ENCODE data around the gene TTN.

TTN gene

GRCh38 chr2:178731300-178731699, 75.9 kb downstream of the TTN start:
- no peak overlapping the region for H3K4me3 ChIP-seq (ENCODE audit: low read length)
- TF ChIP-seq CTCF (conservative IDR thresholded peaks at IDR 0.05; ENCODE audit: low read depth, low read length): no peak
- no peak for DNase-seq (ENCODE audit: low read depth)

- no peak for TF ChIP-seq CTCF (conservative IDR thresholded peaks at IDR 0.05; ENCODE audit: low read depth, low read length)
- H3K4me3 ChIP-seq (ENCODE audit: low read length): no peak overlapping the region
- no peak for DNase-seq (ENCODE audit: low read depth)
Observed at GRCh38 chr2:178730049-178730448, 77.2 kb downstream of the TTN start.

- no peak for DNase-seq (ENCODE audit: low read depth)
- no peak for TF ChIP-seq CTCF (conservative IDR thresholded peaks at IDR 0.05; ENCODE audit: low read depth, low read length)
- H3K4me3 ChIP-seq (ENCODE audit: low read length): no peak overlapping the region
Observed at GRCh38 chr2:178723786-178724346, 83.4 kb downstream of the TTN start.

GRCh38 chr2:178722296-178722695, 84.9 kb downstream of the TTN start:
- no peak overlapping the region for H3K4me3 ChIP-seq (ENCODE audit: low read length)
- TF ChIP-seq CTCF (conservative IDR thresholded peaks at IDR 0.05; ENCODE audit: low read depth, low read length): no peak
- no peak for DNase-seq (ENCODE audit: low read depth)

- no peak for DNase-seq (ENCODE audit: low read depth)
- no peak for TF ChIP-seq CTCF (conservative IDR thresholded peaks at IDR 0.05; ENCODE audit: low read depth, low read length)
- H3K4me3 ChIP-seq (ENCODE audit: low read length): no peak overlapping the region
Observed at GRCh38 chr2:178718988-178719387, 88.2 kb downstream of the TTN start.

- no peak for DNase-seq (ENCODE audit: low read depth)
- no peak overlapping the region for H3K4me3 ChIP-seq (ENCODE audit: low read length)
- TF ChIP-seq CTCF (conservative IDR thresholded peaks at IDR 0.05; ENCODE audit: low read depth, low read length): no peak
Observed at GRCh38 chr2:178718283-178718682, 88.9 kb downstream of the TTN start.

- no peak for DNase-seq (ENCODE audit: low read depth)
- TF ChIP-seq CTCF (conservative IDR thresholded peaks at IDR 0.05; ENCODE audit: low read depth, low read length): no peak
- no peak overlapping the region for H3K4me3 ChIP-seq (ENCODE audit: low read length)
Observed at GRCh38 chr2:178716394-178716793, 90.8 kb downstream of the TTN start.
